ENCODE results near the gene PIK3CA.
A peak's percentile ranks its signal among the peaks of the same experiment; 100 is the strongest.
"Not testable (repeated sequence)": the region's sequence is repeated elsewhere in the genome, so short reads cannot be mapped to it uniquely, and the experiment has no call there.

Gene PIK3CA

GRCh38 chr3:179196700-179197099, 48.5 kb downstream of the PIK3CA start:
- DNase-seq (ENCODE audit: low read depth in 3 of 3): no peak

- no peak for DNase-seq (ENCODE audit: low read depth in 3 of 3)
These were observed 52.6 kb downstream of the PIK3CA start for GRCh38 chr3:179200790-179201189.

- not testable (repeated sequence) for DNase-seq (ENCODE audit: low read depth in 3 of 3)
These were observed 67.4 kb downstream of the PIK3CA start for GRCh38 chr3:179215550-179215949.

GRCh38 chr3:179218213-179218612, 70.1 kb downstream of the PIK3CA start:
- not testable (repeated sequence) for DNase-seq (ENCODE audit: low read depth in 3 of 3)

GRCh38 chr3:179223548-179223947, 75.4 kb downstream of the PIK3CA start:
- no peak for DNase-seq (ENCODE audit: low read depth in 3 of 3)

GRCh38 chr3:179224584-179224983, 76.4 kb downstream of the PIK3CA start:
- no peak for DNase-seq (ENCODE audit: low read depth in 3 of 3)

GRCh38 chr3:179227349-179227748, 79.2 kb downstream of the PIK3CA start:
- no peak for DNase-seq (ENCODE audit: low read depth in 3 of 3)

- DNase-seq (ENCODE audit: low read depth in 3 of 3): no peak
These were observed 81.0 kb downstream of the PIK3CA start for GRCh38 chr3:179229177-179229576.

GRCh38 chr3:179233043-179233442, 84.9 kb downstream of the PIK3CA start:
- DNase-seq (ENCODE audit: low read depth in 3 of 3): no peak

- no peak for DNase-seq (ENCODE audit: low read depth in 3 of 3)
These were observed 86.0 kb downstream of the PIK3CA start for GRCh38 chr3:179234199-179234598.

GRCh38 chr3:179236669-179237301, 88.6 kb downstream of the PIK3CA start:
- DNase-seq (ENCODE audit: low read depth in 3 of 3): no peak

GRCh38 chr3:179240299-179240698, 92.1 kb downstream of the PIK3CA start:
- DNase-seq (ENCODE audit: low read depth in 3 of 3): not testable (repeated sequence)

GRCh38 chr3:179242859-179243258, 94.7 kb downstream of the PIK3CA start:
- DNase-seq (ENCODE audit: low read depth in 3 of 3): not testable (repeated sequence)

- DNase-seq (ENCODE audit: low read depth in 3 of 3): no peak
These were observed 96.7 kb downstream of the PIK3CA start for GRCh38 chr3:179244878-179245277.

GRCh38 chr3:179247289-179248015, 99.3 kb downstream of the PIK3CA start:
- DNase-seq (ENCODE audit: low read depth in 3 of 3): no peak

- no peak for DNase-seq (ENCODE audit: low read depth in 3 of 3)
These were observed 102.8 kb downstream of the PIK3CA start, which contains the start of gene KCNMB3 for GRCh38 chr3:179250803-179251476. KCNMB3 (minus strand) TSS chr3:179251114; CDS start chr3:179250990, 124 bp downstream.

- no peak for DNase-seq (ENCODE audit: low read depth in 3 of 3)
These were observed 108.7 kb downstream of the PIK3CA start for GRCh38 chr3:179256813-179257212.

- not testable (repeated sequence) for DNase-seq (ENCODE audit: low read depth in 3 of 3)
These were observed 109.6 kb downstream of the PIK3CA start for GRCh38 chr3:179257742-179258141.

- no peak for DNase-seq (ENCODE audit: low read depth in 3 of 3)
These were observed 110.7 kb downstream of the PIK3CA start for GRCh38 chr3:179258820-179259219.

- DNase-seq (ENCODE audit: low read depth in 3 of 3): peak in 1 of 3 donors; percentile 2
These were observed 112.0 kb downstream of the PIK3CA start for GRCh38 chr3:179259959-179260756.

GRCh38 chr3:179260949-179261765, 113.0 kb downstream of the PIK3CA start:
- peak; percentile 30 to 57 (median 38) for DNase-seq (ENCODE audit: low read depth in 3 of 3)

Data from stimulated activated CD4-positive, alpha-beta T cell treated with anti-CD3 and anti-CD28 coated beads, TNF-alpha, amount 100 ng/mL, for 48 hours (primary cell).